AG09309 (cell line): ENCODE data around the gene LIMS2.

ENCODE experiments used
- DNase-seq: peaks from one replicate; pipeline ENCODE4 v3.0.0-alpha.2; 2010; ENCODE audit warnings: low read depth
- H3K4me3 ChIP-seq: 2 replicates; pipeline ENCODE4 v1.5.1; 2011; ENCODE audit warnings: mild to moderate bottlenecking, low read depth, low read length, moderate library complexity; ENCODE audit not compliant: control insufficient read depth
- CTCF ChIP-seq: IDR thresholded peaks from 2 replicates; pipeline ENCODE4 v1.5.1; 2011; ENCODE audit warnings: mild to moderate bottlenecking, low read depth, low read length, inconsistent platforms; ENCODE audit not compliant: insufficient read depth, control insufficient read depth; ENCODE audit errors: missing control alignments

Gene LIMS2

DNA sequence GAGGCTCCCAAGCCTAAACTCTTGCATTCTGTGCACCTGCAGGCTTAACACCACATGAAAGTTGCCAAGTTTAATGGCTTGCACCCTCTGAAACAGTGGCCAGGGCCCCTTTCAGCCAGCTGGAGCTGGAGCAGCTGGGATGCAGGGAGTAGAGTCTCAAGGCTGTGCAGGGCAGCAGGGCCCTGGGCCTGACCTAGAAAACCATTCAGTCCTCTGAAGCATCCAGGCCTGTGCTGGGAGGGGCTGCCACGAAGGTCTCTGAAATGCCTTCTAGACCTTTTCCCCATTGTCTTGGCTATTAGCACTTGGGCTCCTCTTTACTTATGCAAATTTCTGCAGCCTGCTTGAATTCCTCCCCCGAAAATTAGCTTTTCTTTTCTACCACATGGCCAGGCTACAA is 15.4 kb upstream of the LIMS2 start:
- TF ChIP-seq CTCF: no peak
- no peak for DNase-seq
- no peak overlapping the region for H3K4me3 ChIP-seq

- H3K4me3 ChIP-seq: no peak overlapping the region
- TF ChIP-seq CTCF: no peak
- no peak for DNase-seq
Observed at GRCh38 chr2:127688405-127688804, 13.1 kb upstream of the LIMS2 start.

GRCh38 chr2:127685410-127686080 is 10.2 kb upstream of the LIMS2 start:
- no peak for DNase-seq
- H3K4me3 ChIP-seq: no peak overlapping the region
- TF ChIP-seq CTCF: no peak

DNA sequence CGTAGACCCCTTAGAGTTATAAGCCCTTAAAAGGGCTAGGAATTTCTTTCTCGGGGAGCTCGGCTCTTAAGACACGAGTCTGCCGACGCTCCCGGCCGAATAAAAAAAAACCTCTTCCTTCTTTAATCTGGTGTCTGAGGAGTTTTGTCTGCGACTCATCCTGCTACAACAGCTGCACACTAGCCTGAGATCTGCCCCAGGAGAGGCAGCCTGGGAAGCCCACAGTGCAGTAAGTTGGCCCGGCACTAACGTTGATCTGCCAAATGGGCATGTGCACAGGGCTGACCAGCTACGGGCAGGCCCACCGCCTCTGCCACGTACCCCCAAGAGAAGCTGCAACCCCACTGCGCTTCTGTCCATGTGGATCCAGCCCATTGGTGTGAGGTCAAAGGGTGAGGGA is 8.4 kb upstream of the LIMS2 start:
- H3K4me3 ChIP-seq: no peak overlapping the region
- no peak for DNase-seq
- TF ChIP-seq CTCF: no peak

DNA sequence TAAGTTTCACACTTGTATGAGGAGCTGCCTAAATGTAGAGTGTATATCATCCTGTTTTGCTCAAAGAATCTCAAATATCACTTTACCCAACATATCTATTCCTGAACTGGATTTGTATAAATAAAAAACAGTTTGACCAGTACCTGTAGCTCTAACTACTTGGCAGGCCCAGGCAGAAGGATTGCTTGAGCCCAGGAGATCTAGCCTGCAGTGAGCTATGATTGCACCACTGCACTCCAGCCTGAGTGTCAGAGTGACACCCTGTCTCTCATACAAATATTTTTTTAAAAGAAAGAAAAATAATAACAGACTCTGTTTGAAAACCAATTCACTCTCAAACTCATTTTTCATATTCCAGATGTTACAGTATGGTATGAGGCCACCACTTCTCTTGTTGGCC is 7.7 kb upstream of the LIMS2 start:
- no peak for DNase-seq
- no peak for TF ChIP-seq CTCF
- H3K4me3 ChIP-seq: no peak overlapping the region

- DNase-seq: no peak
- TF ChIP-seq CTCF: no peak
- H3K4me3 ChIP-seq: no peak overlapping the region
Observed at GRCh38 chr2:127681976-127682857, 6.9 kb upstream of the LIMS2 start.
